ENCODE results near the gene PIP.

DNA sequence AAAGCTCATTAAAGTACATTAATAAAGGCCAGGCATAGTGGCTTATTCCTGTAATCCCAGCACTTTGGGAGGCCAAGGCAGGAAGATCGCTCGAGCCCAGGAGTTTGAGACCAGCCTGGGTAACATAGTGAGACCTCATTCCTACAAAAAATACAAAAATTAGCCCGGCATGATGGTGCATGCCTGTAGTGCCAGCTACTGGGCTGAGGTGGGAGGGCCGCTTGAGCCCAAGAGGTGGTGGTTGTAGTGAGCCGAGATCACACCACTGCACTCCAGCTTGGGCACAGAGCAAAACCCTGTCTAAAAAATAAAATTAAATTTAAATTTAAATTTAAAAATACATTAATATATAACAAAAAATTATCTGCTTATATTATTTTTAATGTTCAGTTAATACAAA is 44.3 kb downstream of the PIP start:
- TF ChIP-seq POLR2A (IDR thresholded peaks at IDR 0.05; ENCODE audit: low read depth, low read length): no peak
- TF ChIP-seq POLR2AphosphoS5 (IDR thresholded peaks at IDR 0.05; ENCODE audit: low read depth, low read length): no peak

Data from GM12892 (cell line).